OCI-LY7 (cell line): ENCODE results near the gene GEMIN7. TPM values are rescaled to one million over a fixed set of nuclear protein-coding genes. Genes with fewer than 3 reads are reported as not detected.

Experiments
- small RNA-seq: library from RNA; depleted of rRNA; stranded (forward); fragments of <200 nt; gene quantifications from one replicate; pipeline ENCODE3, GENCODE V24; 2014
- total RNA-seq, 2 experiments: library from RNA; depleted of rRNA in 1 of 2; stranded (reverse); fragments of >200 nt in 1 of 2; shearing (Covaris generic) in 1 of 2; gene quantifications; 2 replicates each; pipeline ENCODE4 v1.2.3, GENCODE V29; 2014 to 2022

Gene GEMIN7
- total RNA-seq, 2 experiments from 2014 or later = 46.3 to 60.0 TPM

Small RNA genes within 50 kb of the gene (small RNA-seq; reads per million reads assigned to genes)
- gene RNU6-611P = not detected

Other genes starting within 250 kb of the GEMIN7 start
- gene NECTIN2, start 233.0 kb upstream of the GEMIN7 start, total RNA-seq (2014; rRNA removed; shearing (Covaris generic)) = not detected in 2 replicates
- not detected in 2 replicates for gene NECTIN2, start 233.0 kb upstream of the GEMIN7 start, total RNA-seq (2022)
- 89.7 and 90.1 TPM in 2 replicates for gene TOMM40, start 188.0 kb upstream of the GEMIN7 start, total RNA-seq (2014; rRNA removed; shearing (Covaris generic))
- gene TOMM40, start 188.0 kb upstream of the GEMIN7 start, total RNA-seq (2022) = 58.9 and 80.9 TPM in 2 replicates
- 2.1 and 3.3 TPM in 2 replicates for gene APOE, start 173.5 kb upstream of the GEMIN7 start, total RNA-seq (2014; rRNA removed; shearing (Covaris generic))
- gene APOE, start 173.5 kb upstream of the GEMIN7 start, total RNA-seq (2022) = 1.1 and 1.8 TPM in 2 replicates
- gene APOC1, start 164.7 kb upstream of the GEMIN7 start, total RNA-seq (2014; rRNA removed; shearing (Covaris generic)) = not detected in 2 replicates
- 1.9 TPM in 1 of 2 replicates, not detected in the other for gene APOC1, start 164.7 kb upstream of the GEMIN7 start, total RNA-seq (2022)
- not detected in 2 replicates for gene APOC4, start 137.0 kb upstream of the GEMIN7 start, total RNA-seq (2014; rRNA removed; shearing (Covaris generic))
- gene APOC4, start 137.0 kb upstream of the GEMIN7 start, total RNA-seq (2022) = not detected in 2 replicates
- gene APOC2, start 133.2 kb upstream of the GEMIN7 start, total RNA-seq (2014; rRNA removed; shearing (Covaris generic)) = 0.35 TPM in 1 of 2 replicates, not detected in the other
- not detected in 2 replicates for gene APOC2, start 133.2 kb upstream of the GEMIN7 start, total RNA-seq (2022)
- gene CLPTM1, start 123.9 kb upstream of the GEMIN7 start, total RNA-seq (2014; rRNA removed; shearing (Covaris generic)) = 32.2 and 34.0 TPM in 2 replicates
- 70.3 and 86.3 TPM in 2 replicates for gene CLPTM1, start 123.9 kb upstream of the GEMIN7 start, total RNA-seq (2022)
- gene RELB, start 77.8 kb upstream of the GEMIN7 start, total RNA-seq (2014; rRNA removed; shearing (Covaris generic)) = 36.4 and 36.9 TPM in 2 replicates
- gene RELB, start 77.8 kb upstream of the GEMIN7 start, total RNA-seq (2022) = 51.1 and 61.7 TPM in 2 replicates
- 142 and 152 TPM in 2 replicates for gene CLASRP, start 40.2 kb upstream of the GEMIN7 start, total RNA-seq (2014; rRNA removed; shearing (Covaris generic))
- 166 and 181 TPM in 2 replicates for gene CLASRP, start 40.2 kb upstream of the GEMIN7 start, total RNA-seq (2022)
- 10.6 and 13.5 TPM in 2 replicates for gene ZNF296, start 2.8 kb upstream of the GEMIN7 start, total RNA-seq (2014; rRNA removed; shearing (Covaris generic))
- gene ZNF296, start 2.8 kb upstream of the GEMIN7 start, total RNA-seq (2022) = 31.4 and 31.6 TPM in 2 replicates
- gene PPP1R37, start 13.9 kb downstream of the GEMIN7 start, total RNA-seq (2014; rRNA removed; shearing (Covaris generic)) = 35.5 and 48.6 TPM in 2 replicates
- 24.7 and 27.7 TPM in 2 replicates for gene PPP1R37, start 13.9 kb downstream of the GEMIN7 start, total RNA-seq (2022)
- 0.50 and 1.0 TPM in 2 replicates for gene NKPD1, start 81.7 kb downstream of the GEMIN7 start, total RNA-seq (2014; rRNA removed; shearing (Covaris generic))
- gene NKPD1, start 81.7 kb downstream of the GEMIN7 start, total RNA-seq (2022) = 1.00 and 1.0 TPM in 2 replicates
- 50.5 and 55.6 TPM in 2 replicates for gene TRAPPC6A, start 99.0 kb downstream of the GEMIN7 start, total RNA-seq (2014; rRNA removed; shearing (Covaris generic))
- gene TRAPPC6A, start 99.0 kb downstream of the GEMIN7 start, total RNA-seq (2022) = 70.9 and 81.9 TPM in 2 replicates
- gene BLOC1S3, start 99.5 kb downstream of the GEMIN7 start, total RNA-seq (2014; rRNA removed; shearing (Covaris generic)) = 8.1 and 9.7 TPM in 2 replicates
- gene BLOC1S3, start 99.5 kb downstream of the GEMIN7 start, total RNA-seq (2022) = 13.8 and 15.4 TPM in 2 replicates
- not detected in 2 replicates for gene EXOC3L2, start 166.1 kb downstream of the GEMIN7 start, total RNA-seq (2014; rRNA removed; shearing (Covaris generic))
- gene EXOC3L2, start 166.1 kb downstream of the GEMIN7 start, total RNA-seq (2022) = not detected in 2 replicates
- gene MARK4, start 172.0 kb downstream of the GEMIN7 start, total RNA-seq (2014; rRNA removed; shearing (Covaris generic)) = 10.4 and 14.2 TPM in 2 replicates
- 24.5 and 25.6 TPM in 2 replicates for gene MARK4, start 172.0 kb downstream of the GEMIN7 start, total RNA-seq (2022)
- not detected in 2 replicates for gene CKM, start 243.6 kb downstream of the GEMIN7 start, total RNA-seq (2014; rRNA removed; shearing (Covaris generic))
- gene CKM, start 243.6 kb downstream of the GEMIN7 start, total RNA-seq (2022) = not detected in 2 replicates